ENCODE data around the gene DOCK3. TPM values are rescaled to one million over a fixed set of nuclear protein-coding genes. Genes with fewer than 3 reads are reported as not detected.
"Not testable (repeated sequence)": the region's sequence is repeated elsewhere in the genome, so short reads cannot be mapped to it uniquely, and the experiment has no call there.

The DOCK3 gene
- total RNA-seq, 5 donors from 2014 or later (not counting 1 experiment from before 2014, with no cell fraction given), result 2.0 to 3.2 (median 2.6) TPM

DNA sequence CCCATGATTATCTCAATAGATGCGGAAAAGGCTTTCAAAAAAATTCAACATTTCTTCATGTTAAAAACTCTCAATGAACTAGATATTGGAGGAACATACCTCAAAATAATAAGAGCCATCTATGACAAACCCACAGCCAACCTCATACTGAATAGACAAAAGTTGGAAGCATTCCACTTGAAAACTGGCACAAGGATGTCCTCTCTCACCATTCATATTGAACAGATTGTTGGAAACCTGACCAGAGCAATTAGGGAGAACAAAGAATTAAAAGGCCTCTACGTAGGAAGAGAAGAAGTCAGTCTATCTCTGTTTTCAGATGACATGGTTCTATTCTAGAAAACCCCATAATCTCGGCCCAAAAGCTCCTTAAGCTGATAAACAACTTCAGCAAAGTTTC, 435.9 kb downstream of the DOCK3 start:
- no peaks in the 10 kb centered on the region for H3K4me1 Mint-ChIP-seq
- no peak for ATAC-seq (replicated peaks in 1 of 4)

DNA sequence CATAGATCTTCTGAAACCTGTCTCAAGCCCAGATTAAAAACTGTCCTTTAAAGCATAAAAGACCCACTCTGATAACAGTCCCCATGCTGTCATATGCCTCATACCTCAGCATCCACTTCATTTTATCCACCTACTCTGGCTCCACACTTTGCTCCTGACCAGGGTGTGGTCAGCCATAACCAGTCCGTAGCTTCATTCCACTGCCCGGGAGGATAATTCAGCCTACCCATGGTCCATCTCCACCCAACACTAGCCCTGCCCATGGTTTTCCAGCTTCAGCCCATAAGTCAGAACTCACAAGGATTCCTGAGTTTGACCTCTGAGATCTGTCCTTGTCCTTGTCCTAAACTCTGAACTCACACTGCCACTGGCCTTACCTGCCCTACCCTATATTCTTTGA, 448.2 kb downstream of the DOCK3 start:
- DNase-seq (no peak), ATAC-seq (replicated peaks in 1 of 4) (no peak)
- H3K4me1 Mint-ChIP-seq, result no peaks in the 10 kb centered on the region
- peaks cover 9 to 22% (median 11%) of the 10 kb centered on the region in 3 donors for H3K9me3 Mint-ChIP-seq
- peaks cover 6% of the 10 kb centered on the region for H3K36me3 Mint-ChIP-seq
- Histone ChIP-seq H3K27ac (ENCODE audit: low read length) (no peak overlapping the region), H3K27me3 (replicated peaks in 1 of 2; ENCODE audit: control insufficient read depth in 2 of 2, extremely low read depth in 1 of 2, insufficient read depth in 2 of 2, low read length in 1 of 2) (peaks cover 0 to 6% of the 10 kb centered on the region in 2 experiments), H3K4me3 (ENCODE audit: control insufficient read depth in 1 of 2, extremely low read depth in 1 of 2, low read length in 1 of 2) (no peak overlapping the region), H3K9me3 (no peaks in the 10 kb centered on the region), H3K4me1 (ENCODE audit: control insufficient read depth in 1 of 2, extremely low read depth in 1 of 2, insufficient read depth in 2 of 2, low read length in 2 of 2) (no peaks in the 10 kb centered on the region), H3K36me3 (ENCODE audit: control insufficient read depth in 2 of 2, extremely low read depth in 1 of 2, insufficient read depth in 1 of 2, low read length in 1 of 2) (no peaks in the 10 kb centered on the region)
- peaks cover 3 to 4% of the 10 kb centered on the region in 2 donors for H3K27me3 Mint-ChIP-seq
- no peak overlapping the region for H3K27ac Mint-ChIP-seq
- ChIA-PET CTCF (no interaction called here), POLR2A (interaction anchor here in 1 of 2 donors (0.6 kb wide), 1 partner anchor 340 kb away, joined by 5 read pairs; no protein-coding TSS in a partner anchor)
- no peak overlapping the region for H3K4me3 Mint-ChIP-seq
- WGBS (ENCODE audit: insufficient coverage), result 100% methylated on average over 2 of the region's 2 CpGs

More for the DNA sequence above, 435.9 kb downstream of the DOCK3 start:
- Histone ChIP-seq H3K9me3 (no peaks in the 10 kb centered on the region), H3K27me3 (replicated peaks in 1 of 2; ENCODE audit: control insufficient read depth in 2 of 2, extremely low read depth in 1 of 2, insufficient read depth in 2 of 2, low read length in 1 of 2) (peaks cover 0 to 10% of the 10 kb centered on the region in 2 experiments), H3K4me1 (ENCODE audit: control insufficient read depth in 1 of 2, extremely low read depth in 1 of 2, insufficient read depth in 2 of 2, low read length in 2 of 2) (no peaks in the 10 kb centered on the region), H3K27ac (ENCODE audit: low read length) (no peak overlapping the region), H3K36me3 (ENCODE audit: control insufficient read depth in 2 of 2, extremely low read depth in 1 of 2, insufficient read depth in 1 of 2, low read length in 1 of 2) (no peaks in the 10 kb centered on the region), H3K4me3 (ENCODE audit: control insufficient read depth in 1 of 2, extremely low read depth in 1 of 2, low read length in 1 of 2) (no peak overlapping the region)
- peaks cover under 1 to 3% of the 10 kb centered on the region in 2 donors for H3K27me3 Mint-ChIP-seq
- H3K27ac Mint-ChIP-seq, result no peak overlapping the region
- no peak for DNase-seq
- H3K9me3 Mint-ChIP-seq, result peaks cover 18 to 30% (median 28%) of the 10 kb centered on the region in 3 donors
- ChIA-PET POLR2A (no interaction called here), CTCF (interaction anchor here in 1 of 2 donors (0.5 kb wide), 1 partner anchor 27 kb away, joined by 3 read pairs; no protein-coding TSS in a partner anchor)
- no peak overlapping the region for H3K4me3 Mint-ChIP-seq
- 63% methylated on average over 1 of the region's 3 CpGs for WGBS (ENCODE audit: insufficient coverage)
- peaks cover 20% of the 10 kb centered on the region for H3K36me3 Mint-ChIP-seq

DNA sequence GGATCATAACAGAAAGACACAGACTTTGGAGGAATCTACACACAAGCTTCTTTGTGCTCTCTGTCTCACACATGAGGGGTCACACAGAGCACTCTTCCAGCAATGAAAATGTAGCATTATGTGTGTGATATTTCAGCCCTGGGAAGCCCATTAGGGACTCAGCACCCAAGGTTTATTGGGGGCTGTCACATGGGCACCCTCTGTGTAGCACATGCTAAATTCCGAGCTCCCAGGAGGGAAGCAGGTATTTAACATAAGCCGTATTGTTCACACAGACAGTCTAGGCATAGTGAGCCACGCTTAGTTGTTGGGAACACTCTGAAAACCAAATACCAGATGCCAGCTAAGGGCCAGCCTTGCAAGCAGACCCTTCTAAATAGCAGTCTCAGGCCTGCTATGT, 448.8 kb downstream of the DOCK3 start:
- H3K4me1 ChIP-seq (ENCODE audit: control insufficient read depth in 1 of 2, extremely low read depth in 1 of 2, insufficient read depth in 2 of 2, low read length in 2 of 2), result no peaks in the 10 kb centered on the region
- no peaks in the 10 kb centered on the region for H3K9me3 ChIP-seq
- ATAC-seq (replicated peaks in 1 of 4) (no peak), DNase-seq (no peak)
- Mint-ChIP-seq H3K4me3 (no peak overlapping the region), H3K27ac (no peak overlapping the region), H3K36me3 (peaks cover 6% of the 10 kb centered on the region), H3K4me1 (no peaks in the 10 kb centered on the region), H3K9me3 (peaks cover 9 to 16% (median 10%) of the 10 kb centered on the region in 3 donors), H3K27me3 (peaks cover 3 to 4% of the 10 kb centered on the region in 2 donors)
- no peaks in the 10 kb centered on the region for H3K36me3 ChIP-seq (ENCODE audit: control insufficient read depth in 2 of 2, extremely low read depth in 1 of 2, insufficient read depth in 1 of 2, low read length in 1 of 2)
- 67% methylated on average over 1 of the region's 3 CpGs for WGBS (ENCODE audit: insufficient coverage)
- H3K4me3 ChIP-seq (ENCODE audit: control insufficient read depth in 1 of 2, extremely low read depth in 1 of 2, low read length in 1 of 2), result no peak overlapping the region
- no peak overlapping the region for H3K27ac ChIP-seq (ENCODE audit: low read length)
- POLR2A ChIA-PET, result no interaction called here
- H3K27me3 ChIP-seq (replicated peaks in 1 of 2; ENCODE audit: control insufficient read depth in 2 of 2, extremely low read depth in 1 of 2, insufficient read depth in 2 of 2, low read length in 1 of 2), result peaks cover 0 to 6% of the 10 kb centered on the region in 2 experiments
- CTCF ChIA-PET, result no interaction called here

DNA sequence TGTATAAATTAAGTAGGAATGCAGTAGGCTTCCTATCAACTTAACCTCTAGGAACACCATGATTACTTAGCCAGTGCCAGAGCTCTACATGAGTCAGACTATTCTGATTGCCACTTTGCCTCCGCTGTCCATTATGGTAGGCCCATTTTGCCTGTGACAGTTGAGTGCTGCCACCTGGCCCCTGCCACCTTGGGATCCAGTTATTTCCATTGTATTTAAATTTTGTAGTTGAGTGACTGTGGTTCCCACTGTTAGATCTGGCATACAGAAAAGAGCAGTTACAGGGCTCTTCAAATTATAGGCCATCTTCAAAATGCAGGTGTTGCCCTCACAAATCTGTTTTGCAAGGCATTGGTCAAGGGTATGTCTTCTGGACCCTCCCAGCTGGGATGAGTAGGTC, 456.9 kb downstream of the DOCK3 start:
- H3K27ac Mint-ChIP-seq, result not testable (repeated sequence)

DNA sequence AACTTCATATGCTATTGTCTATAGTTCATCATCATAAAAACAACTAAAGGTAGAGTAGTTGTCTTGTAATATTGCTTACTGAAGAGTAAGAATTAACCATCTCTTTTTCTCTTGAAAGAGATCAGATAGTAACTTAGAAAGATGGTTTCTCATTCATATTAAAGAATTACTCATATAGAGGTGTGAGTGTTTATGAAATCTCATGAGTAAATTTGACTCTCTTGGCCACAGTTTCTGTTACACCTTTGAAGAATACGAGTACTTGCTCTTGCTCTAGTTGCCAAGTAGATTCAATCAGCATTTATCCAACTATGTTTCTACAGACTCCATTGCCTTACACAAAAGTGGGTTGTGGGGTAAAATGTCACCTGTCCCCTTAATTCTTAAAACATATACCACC, 463.0 kb downstream of the DOCK3 start:
- Mint-ChIP-seq H3K27ac (no peak overlapping the region), H3K27me3 (no peaks in the 10 kb centered on the region), H3K9me3 (peaks cover 0 to 4% (median 4%) of the 10 kb centered on the region in 3 donors), H3K4me3 (no peak overlapping the region), H3K4me1 (peaks cover 12 to 14% (median 13%) of the 10 kb centered on the region in 3 donors), H3K36me3 (no peaks in the 10 kb centered on the region)
- WGBS (ENCODE audit: insufficient coverage), result no CpG with 5 or more reads among the region's 1 CpG
- Histone ChIP-seq H3K4me1 (ENCODE audit: control insufficient read depth in 1 of 2, extremely low read depth in 1 of 2, insufficient read depth in 2 of 2, low read length in 2 of 2) (no peaks in the 10 kb centered on the region), H3K27ac (ENCODE audit: low read length) (no peak overlapping the region), H3K9me3 (no peaks in the 10 kb centered on the region), H3K36me3 (ENCODE audit: control insufficient read depth in 2 of 2, extremely low read depth in 1 of 2, insufficient read depth in 1 of 2, low read length in 1 of 2) (no peaks in the 10 kb centered on the region), H3K4me3 (ENCODE audit: control insufficient read depth in 1 of 2, extremely low read depth in 1 of 2, low read length in 1 of 2) (no peak overlapping the region), H3K27me3 (replicated peaks in 1 of 2; ENCODE audit: control insufficient read depth in 2 of 2, extremely low read depth in 1 of 2, insufficient read depth in 2 of 2, low read length in 1 of 2) (no peaks in the 10 kb centered on the region)
- POLR2A ChIA-PET, result no interaction called here
- CTCF ChIA-PET, result no interaction called here
- DNase-seq (no peak), ATAC-seq (replicated peaks in 1 of 4) (no peak)

More for the DNA sequence above, 456.9 kb downstream of the DOCK3 start:
- Mint-ChIP-seq H3K9me3 (peaks cover 9 to 18% (median 12%) of the 10 kb centered on the region in 3 donors), H3K36me3 (peaks cover 12% of the 10 kb centered on the region)
- H3K27ac ChIP-seq (ENCODE audit: low read length); H3K36me3 ChIP-seq (ENCODE audit: control insufficient read depth in 2 of 2, extremely low read depth in 1 of 2, insufficient read depth in 1 of 2, low read length in 1 of 2); H3K4me3 ChIP-seq (ENCODE audit: control insufficient read depth in 1 of 2, extremely low read depth in 1 of 2, low read length in 1 of 2); H3K27me3 Mint-ChIP-seq; H3K27me3 ChIP-seq (replicated peaks in 1 of 2; ENCODE audit: control insufficient read depth in 2 of 2, extremely low read depth in 1 of 2, insufficient read depth in 2 of 2, low read length in 1 of 2); H3K4me1 ChIP-seq (ENCODE audit: control insufficient read depth in 1 of 2, extremely low read depth in 1 of 2, insufficient read depth in 2 of 2, low read length in 2 of 2); POLR2A ChIA-PET; H3K4me1 Mint-ChIP-seq; H3K9me3 ChIP-seq; ATAC-seq (replicated peaks in 1 of 4); CTCF ChIA-PET; H3K4me3 Mint-ChIP-seq; DNase-seq: not testable (repeated sequence)
- 100% methylated on average over 1 of the region's 1 CpG for WGBS (ENCODE audit: insufficient coverage)

DNA sequence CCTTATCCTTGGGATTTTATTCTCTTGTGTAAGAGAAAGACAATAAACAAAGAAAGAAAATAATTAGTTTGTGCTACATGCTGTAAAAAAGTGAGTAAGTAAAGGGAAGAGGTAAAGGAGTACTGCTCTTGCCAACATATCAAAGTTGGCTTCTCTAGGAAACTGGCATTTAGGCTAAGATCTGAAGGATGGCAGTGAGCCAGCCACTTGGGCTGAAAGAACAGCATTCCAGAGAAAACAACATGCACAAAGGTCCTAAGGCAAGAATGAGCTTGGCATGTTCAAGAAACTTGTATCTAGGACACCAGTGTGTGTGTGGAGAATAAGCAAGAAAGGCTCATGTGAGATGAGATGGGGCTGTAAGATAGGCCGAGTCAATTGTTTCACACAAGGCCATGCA, 464.9 kb downstream of the DOCK3 start:
- ATAC-seq (replicated peaks in 1 of 4) (no peak), DNase-seq (no peak)
- no peak overlapping the region for H3K27ac Mint-ChIP-seq
- ChIA-PET POLR2A (no interaction called here), CTCF (no interaction called here)
- H3K4me1 Mint-ChIP-seq, result peaks cover 12 to 14% (median 13%) of the 10 kb centered on the region in 3 donors
- WGBS (ENCODE audit: insufficient coverage), result no CpG with 5 or more reads among the region's 1 CpG
- H3K36me3 Mint-ChIP-seq, result no peaks in the 10 kb centered on the region
- no peak overlapping the region for H3K4me3 ChIP-seq (ENCODE audit: control insufficient read depth in 1 of 2, extremely low read depth in 1 of 2, low read length in 1 of 2)
- no peaks in the 10 kb centered on the region for H3K27me3 ChIP-seq (replicated peaks in 1 of 2; ENCODE audit: control insufficient read depth in 2 of 2, extremely low read depth in 1 of 2, insufficient read depth in 2 of 2, low read length in 1 of 2)
- no peak overlapping the region for H3K4me3 Mint-ChIP-seq
- H3K27ac ChIP-seq (ENCODE audit: low read length), result no peak overlapping the region
- H3K36me3 ChIP-seq (ENCODE audit: control insufficient read depth in 2 of 2, extremely low read depth in 1 of 2, insufficient read depth in 1 of 2, low read length in 1 of 2), result no peaks in the 10 kb centered on the region
- no peaks in the 10 kb centered on the region for H3K9me3 ChIP-seq
- H3K9me3 Mint-ChIP-seq, result no peaks in the 10 kb centered on the region
- no peaks in the 10 kb centered on the region for H3K27me3 Mint-ChIP-seq
- no peaks in the 10 kb centered on the region for H3K4me1 ChIP-seq (ENCODE audit: control insufficient read depth in 1 of 2, extremely low read depth in 1 of 2, insufficient read depth in 2 of 2, low read length in 2 of 2)
